NT2/D1 (cell line): ENCODE measurements around the gene NT5DC1.

Experiments
- DNase-seq: peaks from one replicate; pipeline ENCODE4 v3.0.0-alpha.2; 2011; ENCODE audit warnings: low read depth, low spot score
- H3K27me3 ChIP-seq: 2 replicates; pipeline ENCODE4 v1.6.0; 2011; ENCODE audit warnings: mild to moderate bottlenecking; ENCODE audit not compliant: insufficient read length, insufficient read depth
- H3K36me3 ChIP-seq: 2 replicates; pipeline ENCODE4 v1.6.1; 2011; ENCODE audit warnings: mild to moderate bottlenecking, low read length, mixed read lengths; ENCODE audit not compliant: insufficient read depth, insufficient read length
- H3K4me1 ChIP-seq: 2 replicates; pipeline ENCODE4 v1.5.1; 2011; ENCODE audit not compliant: insufficient read depth, insufficient read length
- H3K4me3 ChIP-seq: 2 replicates; pipeline ENCODE4 v1.5.1; 2011; ENCODE audit warnings: low read depth; ENCODE audit not compliant: insufficient read length
- H3K9ac ChIP-seq: 2 replicates; pipeline ENCODE4 v1.6.0; 2011; ENCODE audit warnings: low read depth; ENCODE audit not compliant: insufficient read length
- H3K9me3 ChIP-seq: 2 replicates; pipeline ENCODE4 v1.5.1; 2011; ENCODE audit warnings: mild to moderate bottlenecking, low read length; ENCODE audit not compliant: insufficient read depth
- SUZ12 ChIP-seq: IDR thresholded peaks from 2 replicates; pipeline ENCODE4 v1.6.1; 2011; ENCODE audit not compliant: insufficient read length, insufficient read depth; ENCODE audit errors: extremely low read depth
- YY1 ChIP-seq: IDR thresholded peaks from 2 replicates; pipeline ENCODE4 v1.6.1; 2011; ENCODE audit not compliant: insufficient read length, insufficient read depth
- ZNF274 ChIP-seq: IDR thresholded peaks from 2 replicates; pipeline ENCODE4 v1.6.1; 2011; ENCODE audit warnings: mild to moderate bottlenecking, low read depth, low read length

The NT5DC1 gene

DNA sequence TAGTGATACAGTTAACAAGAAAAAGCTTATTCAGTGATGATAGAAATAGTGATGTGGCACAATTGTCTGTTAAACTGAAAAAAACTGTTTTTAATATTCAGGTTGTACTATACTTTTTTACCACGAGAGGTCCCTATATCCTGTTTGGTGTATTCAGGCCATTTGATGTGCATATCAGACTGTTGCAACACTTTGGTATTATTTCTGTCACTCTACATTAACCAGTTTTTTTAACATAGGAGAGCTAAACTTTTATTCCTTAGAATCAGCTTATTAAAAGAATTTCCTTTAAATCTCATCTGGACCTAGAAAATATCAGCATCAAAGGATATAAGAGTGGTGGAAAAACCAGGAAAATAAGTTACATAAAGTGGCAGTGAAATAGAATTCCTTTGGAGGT lies 116.4 kb downstream of the NT5DC1 start:
- DNase-seq: no peak
- no peaks in the 10 kb centered on the region for H3K9me3 ChIP-seq
- no peak overlapping the region for H3K9ac ChIP-seq

DNA sequence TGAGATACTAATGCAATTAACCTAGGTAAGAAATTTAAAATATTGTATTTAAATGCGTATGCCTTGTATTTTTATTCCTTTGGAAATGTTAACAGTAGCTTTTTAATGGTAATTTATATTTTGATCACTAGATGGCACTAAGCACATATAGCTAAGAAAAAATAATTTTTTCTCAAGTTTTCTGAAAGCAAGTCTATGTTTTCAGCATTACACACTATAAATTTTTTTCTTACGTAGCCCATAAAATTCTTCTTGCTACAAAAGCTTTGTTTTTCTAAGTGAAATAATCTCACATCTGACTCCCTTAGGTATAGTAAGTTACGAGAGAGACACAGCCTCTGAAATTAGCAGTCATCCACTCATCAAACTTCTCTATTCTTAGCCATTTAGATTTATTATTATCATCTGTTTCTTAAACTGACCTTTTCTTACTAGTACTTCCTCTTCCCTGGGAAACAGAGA lies 117.5 kb downstream of the NT5DC1 start:
- Histone ChIP-seq H3K4me1 (no peaks in the 10 kb centered on the region), H3K36me3 (no peaks in the 10 kb centered on the region), H3K9ac (no peak overlapping the region), H3K9me3 (no peaks in the 10 kb centered on the region), H3K4me3 (no peak overlapping the region), H3K27me3 (no peaks in the 10 kb centered on the region)
- TF ChIP-seq ZNF274 (no peak), SUZ12 (no peak), YY1 (no peak)
- no peak for DNase-seq

More for the DNA sequence above, 116.4 kb downstream of the NT5DC1 start:
- TF ChIP-seq SUZ12: no peak
- no peak for TF ChIP-seq YY1
- TF ChIP-seq ZNF274: no peak
- H3K4me3 ChIP-seq: no peak overlapping the region
- H3K36me3 ChIP-seq: no peaks in the 10 kb centered on the region
- no peaks in the 10 kb centered on the region for H3K27me3 ChIP-seq
- H3K4me1 ChIP-seq: no peaks in the 10 kb centered on the region

DNA sequence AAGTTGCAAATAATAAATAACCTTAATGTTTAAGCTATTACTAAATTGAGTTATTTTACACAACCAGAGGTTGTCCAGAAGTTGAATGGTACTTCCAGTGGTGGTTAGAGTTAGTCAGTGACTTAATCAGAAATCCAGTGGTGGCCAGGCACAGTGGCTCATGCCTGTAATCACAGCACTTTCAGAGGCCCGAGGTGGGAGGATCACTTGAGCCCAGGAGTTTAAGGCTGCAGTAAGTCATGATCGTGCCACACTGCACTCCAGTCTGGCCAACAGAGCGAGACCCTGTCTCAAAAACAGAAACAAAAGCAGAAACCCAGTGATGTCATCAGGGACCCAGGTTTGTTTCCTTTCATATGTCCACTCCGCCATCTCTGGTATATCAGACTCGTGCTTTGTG lies 118.2 kb downstream of the NT5DC1 start:
- H3K27me3 ChIP-seq: no peaks in the 10 kb centered on the region
- H3K36me3 ChIP-seq: no peaks in the 10 kb centered on the region
- DNase-seq: no peak
- no peak overlapping the region for H3K4me3 ChIP-seq
- no peaks in the 10 kb centered on the region for H3K4me1 ChIP-seq
- no peak overlapping the region for H3K9ac ChIP-seq
- no peaks in the 10 kb centered on the region for H3K9me3 ChIP-seq
- TF ChIP-seq SUZ12: no peak
- no peak for TF ChIP-seq ZNF274
- TF ChIP-seq YY1: no peak

DNA sequence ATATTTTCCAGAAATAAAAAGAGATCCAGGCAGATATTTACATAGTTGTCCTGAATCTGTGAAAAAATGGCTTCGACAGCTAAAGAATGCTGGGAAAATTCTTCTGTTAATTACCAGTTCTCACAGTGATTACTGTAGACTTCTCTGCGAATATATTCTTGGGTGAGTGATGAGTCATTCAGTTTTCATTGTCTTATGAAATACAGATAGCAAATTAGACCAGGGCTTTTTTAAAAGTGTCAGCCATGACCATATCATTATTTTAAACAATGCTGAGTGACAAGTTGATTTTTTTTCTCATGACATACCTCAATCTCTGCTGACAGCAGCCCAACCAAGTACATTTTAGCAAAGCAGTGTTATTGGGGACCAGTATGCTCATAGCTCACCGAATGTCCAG lies 120.4 kb downstream of the NT5DC1 start:
- Histone ChIP-seq H3K36me3 (no peaks in the 10 kb centered on the region), H3K9ac (no peak overlapping the region), H3K4me1 (no peaks in the 10 kb centered on the region), H3K4me3 (no peak overlapping the region), H3K9me3 (no peaks in the 10 kb centered on the region), H3K27me3 (no peaks in the 10 kb centered on the region)
- DNase-seq: no peak
- TF ChIP-seq ZNF274: no peak
- TF ChIP-seq SUZ12: no peak
- no peak for TF ChIP-seq YY1

DNA sequence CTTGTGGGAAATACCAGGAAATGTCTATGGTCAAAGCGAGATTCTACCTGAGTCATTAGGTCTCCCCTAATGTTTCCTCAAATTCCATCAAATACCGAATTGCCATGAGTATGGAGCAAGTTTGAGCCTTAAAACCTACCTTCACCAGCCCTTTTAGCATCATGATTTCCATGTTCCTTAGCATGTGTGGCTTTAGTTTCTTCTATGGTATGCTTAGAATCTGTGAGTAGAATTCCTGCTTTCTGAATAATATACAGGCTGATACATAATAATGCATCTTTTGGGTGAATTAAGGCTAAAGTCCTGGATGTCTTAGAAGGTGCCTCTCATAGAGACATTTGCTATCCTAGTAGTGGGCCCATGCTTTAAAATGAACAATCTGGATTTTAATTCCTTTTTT lies 121.3 kb downstream of the NT5DC1 start:
- no peak overlapping the region for H3K4me3 ChIP-seq
- no peaks in the 10 kb centered on the region for H3K27me3 ChIP-seq
- TF ChIP-seq SUZ12 (no peak), YY1 (no peak), ZNF274 (no peak)
- no peaks in the 10 kb centered on the region for H3K4me1 ChIP-seq
- H3K9me3 ChIP-seq: no peaks in the 10 kb centered on the region
- no peak overlapping the region for H3K9ac ChIP-seq
- no peaks in the 10 kb centered on the region for H3K36me3 ChIP-seq
- DNase-seq: no peak

DNA sequence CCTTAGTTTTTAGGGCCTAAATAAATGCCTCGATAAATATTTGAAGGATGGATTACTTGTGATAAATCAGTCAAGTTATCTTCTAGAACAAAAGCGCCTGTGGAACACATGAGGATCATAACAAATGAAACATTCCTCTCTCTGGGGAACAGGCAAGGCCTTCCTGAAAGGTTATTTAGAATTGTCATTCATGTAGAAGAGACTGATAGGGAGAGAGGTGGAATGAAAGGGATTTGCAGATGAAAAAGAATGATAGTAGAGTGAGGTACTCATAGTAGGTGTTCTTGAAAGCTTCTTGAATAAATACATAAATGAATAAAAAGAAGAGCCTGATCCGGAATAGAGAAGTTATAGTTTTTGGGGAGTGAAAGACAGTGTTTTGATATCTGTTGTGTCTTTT lies 122.7 kb downstream of the NT5DC1 start:
- no peak for DNase-seq
- no peaks in the 10 kb centered on the region for H3K4me1 ChIP-seq
- no peak for TF ChIP-seq YY1
- no peak for TF ChIP-seq SUZ12
- TF ChIP-seq ZNF274: no peak
- H3K36me3 ChIP-seq: no peaks in the 10 kb centered on the region
- H3K4me3 ChIP-seq: no peak overlapping the region
- no peaks in the 10 kb centered on the region for H3K27me3 ChIP-seq
- H3K9me3 ChIP-seq: no peaks in the 10 kb centered on the region
- H3K9ac ChIP-seq: no peak overlapping the region

DNA sequence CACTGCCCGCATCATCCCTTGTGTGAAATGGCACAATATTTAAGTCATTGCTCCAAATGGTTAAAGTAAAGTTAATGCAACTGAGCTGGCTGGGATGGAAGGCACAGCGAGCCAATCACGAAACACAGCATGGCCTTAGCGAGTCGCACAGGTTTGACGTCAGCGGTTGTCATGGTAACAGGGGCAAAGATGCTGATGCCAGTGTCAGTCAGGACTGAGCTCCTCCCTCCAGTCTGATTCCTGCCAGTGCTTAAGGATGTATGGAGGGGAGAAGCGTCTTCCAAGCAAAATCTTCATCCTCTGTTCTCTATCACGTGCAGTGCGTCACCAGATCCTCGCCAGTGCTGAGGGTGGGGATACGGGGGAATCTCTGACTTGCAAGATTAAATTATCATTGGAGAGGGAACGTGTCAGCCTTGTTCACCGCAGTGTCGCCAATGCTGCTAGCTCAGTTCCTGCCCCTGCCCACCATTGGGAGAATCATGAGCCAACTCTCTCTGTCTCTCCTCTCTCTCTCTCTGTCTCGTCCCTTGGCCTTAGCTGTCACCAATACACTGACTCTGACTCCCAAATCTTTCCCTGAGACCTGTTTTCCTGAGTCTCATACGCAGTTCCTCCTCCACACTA lies 128.7 kb downstream of the NT5DC1 start:
- DNase-seq: no peak
- H3K4me1 ChIP-seq: no peaks in the 10 kb centered on the region
- H3K9me3 ChIP-seq: no peaks in the 10 kb centered on the region
- no peak overlapping the region for H3K9ac ChIP-seq
- no peak overlapping the region for H3K4me3 ChIP-seq
- TF ChIP-seq SUZ12 (no peak), ZNF274 (no peak), YY1 (no peak)
- peaks cover 5% of the 10 kb centered on the region for H3K36me3 ChIP-seq
- no peaks in the 10 kb centered on the region for H3K27me3 ChIP-seq

DNA sequence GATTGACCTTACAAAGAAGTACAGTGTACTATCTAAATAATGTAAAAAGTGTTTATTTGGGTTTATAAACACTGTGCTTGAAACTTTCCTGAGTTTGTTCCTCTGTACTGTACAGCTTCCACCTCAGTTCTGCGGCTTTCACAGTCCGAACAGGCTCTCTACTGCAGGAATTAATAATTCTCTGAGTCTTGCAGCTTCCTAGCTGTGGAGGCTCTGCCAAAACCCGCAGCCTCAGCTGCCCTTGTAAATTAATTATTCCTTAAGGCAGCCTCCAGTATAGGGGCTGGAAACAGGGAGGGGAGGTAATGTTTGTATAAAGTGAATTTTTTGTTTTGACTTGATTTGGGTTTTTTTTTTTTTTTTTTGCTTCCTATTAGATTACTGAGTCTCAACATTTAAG lies 134.0 kb downstream of the NT5DC1 start:
- no peak for DNase-seq
- Histone ChIP-seq H3K4me1 (no peaks in the 10 kb centered on the region), H3K4me3 (no peak overlapping the region), H3K9me3 (no peaks in the 10 kb centered on the region), H3K9ac (no peak overlapping the region), H3K36me3 (peaks cover 8% of the 10 kb centered on the region), H3K27me3 (no peaks in the 10 kb centered on the region)
- TF ChIP-seq ZNF274: no peak
- TF ChIP-seq YY1: no peak
- TF ChIP-seq SUZ12: no peak
